Right lobe of liver (tissue), 4 donors: ENCODE measurements around the gene DPPA2.

ENCODE experiments used
- POLR2A ChIP-seq: fragments of 450-650 bp; IDR thresholded peaks from one replicate; pipeline ENCODE4 v1.6.1; 2017; ENCODE audit warnings: antibody characterized with exemption, mild to moderate bottlenecking
- TF ChIP-seq, protein P1 (sequence below), 4 donors: fragments of 200-600 bp in 3 of 4; fragments of 450-650 bp in 1 of 4; IDR thresholded peaks; one replicate each; pipeline versions ENCODE4 v1.5.1 to v1.8.0; 2016 to 2022; ENCODE audit warnings: antibody characterized with exemption in 4 of 4, mild to moderate bottlenecking in 2 of 4
- donor health status: DM: no; HTN: no; CAD: no.
- donor health status: DM: no; HTN: no; CAD: no.
- donor health status: DM: no; HTN: yes; CAD: no.

DNA sequence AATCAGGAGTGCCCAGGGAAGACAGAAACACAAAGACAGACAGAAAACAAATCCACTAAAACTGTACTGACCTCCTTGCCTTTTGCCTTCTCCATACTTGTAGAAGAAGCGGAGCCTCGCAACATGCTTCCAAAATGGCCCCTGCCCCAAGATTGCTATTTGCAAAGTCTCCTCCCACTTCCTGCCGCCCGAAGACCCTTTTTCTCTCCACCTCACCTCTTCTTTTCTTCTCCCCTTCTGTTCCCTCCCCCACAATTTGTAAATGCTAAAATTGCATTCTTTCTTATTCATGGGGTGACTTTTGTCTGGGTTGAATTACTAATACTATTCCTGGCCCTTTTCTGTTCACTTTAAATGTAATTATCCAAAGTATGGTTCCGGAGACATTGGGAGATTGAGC is 21.1 kb upstream of the DPPA2 start, which contains the start of gene DPPA4:
- TF ChIP-seq, protein P1, sequence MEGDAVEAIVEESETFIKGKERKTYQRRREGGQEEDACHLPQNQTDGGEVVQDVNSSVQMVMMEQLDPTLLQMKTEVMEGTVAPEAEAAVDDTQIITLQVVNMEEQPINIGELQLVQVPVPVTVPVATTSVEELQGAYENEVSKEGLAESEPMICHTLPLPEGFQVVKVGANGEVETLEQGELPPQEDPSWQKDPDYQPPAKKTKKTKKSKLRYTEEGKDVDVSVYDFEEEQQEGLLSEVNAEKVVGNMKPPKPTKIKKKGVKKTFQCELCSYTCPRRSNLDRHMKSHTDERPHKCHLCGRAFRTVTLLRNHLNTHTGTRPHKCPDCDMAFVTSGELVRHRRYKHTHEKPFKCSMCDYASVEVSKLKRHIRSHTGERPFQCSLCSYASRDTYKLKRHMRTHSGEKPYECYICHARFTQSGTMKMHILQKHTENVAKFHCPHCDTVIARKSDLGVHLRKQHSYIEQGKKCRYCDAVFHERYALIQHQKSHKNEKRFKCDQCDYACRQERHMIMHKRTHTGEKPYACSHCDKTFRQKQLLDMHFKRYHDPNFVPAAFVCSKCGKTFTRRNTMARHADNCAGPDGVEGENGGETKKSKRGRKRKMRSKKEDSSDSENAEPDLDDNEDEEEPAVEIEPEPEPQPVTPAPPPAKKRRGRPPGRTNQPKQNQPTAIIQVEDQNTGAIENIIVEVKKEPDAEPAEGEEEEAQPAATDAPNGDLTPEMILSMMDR (IDR thresholded peaks at IDR 0.05) = no peak
- TF ChIP-seq POLR2A = no peak
